OCI-LY1 (cell line): ENCODE results near the gene MED15.

Experiments used
- H2AFZ ChIP-seq: fragments of 200-600 bp; sonication (generic), shearing (Covaris generic); 2 replicates; pipeline ENCODE4 v1.6.0; 2014; ENCODE audit warnings: antibody characterized with exemption, mild to moderate bottlenecking, low read length
- H3F3A ChIP-seq: fragments of 200-600 bp; sonication (generic), shearing (Covaris generic); 2 replicates; pipeline ENCODE4 v1.6.0; 2014; ENCODE audit warnings: mild to moderate bottlenecking, antibody characterized with exemption, low read length, moderate library complexity; ENCODE audit not compliant: insufficient read depth
- H3K27ac ChIP-seq: fragments of 200-600 bp; sonication (generic); 2 replicates; pipeline ENCODE4 v1.5.1; 2014; ENCODE audit warnings: low read length, mixed run types, mild to moderate bottlenecking, low read depth; ENCODE audit not compliant: poor library complexity, severe bottlenecking
- H3K27me3 ChIP-seq: fragments of 200-600 bp; sonication (generic); 2 replicates; pipeline ENCODE4 v1.6.0; 2014; ENCODE audit warnings: antibody characterized with exemption, mild to moderate bottlenecking, low read length, moderate library complexity; ENCODE audit not compliant: insufficient read depth
- H3K36me3 ChIP-seq: fragments of 200-600 bp; sonication (generic); 2 replicates; pipeline ENCODE4 v1.6.1; 2014; ENCODE audit warnings: mild to moderate bottlenecking, antibody characterized with exemption, low read length, moderate library complexity, mixed read lengths; ENCODE audit not compliant: insufficient read depth
- H3K4me1 ChIP-seq: fragments of 200-600 bp; sonication (generic); 2 replicates; pipeline ENCODE4 v1.5.1; 2014; ENCODE audit warnings: mild to moderate bottlenecking, low read length, moderate library complexity; ENCODE audit not compliant: insufficient read depth, severe bottlenecking
- H3K4me2 ChIP-seq: fragments of 200-600 bp; sonication (generic), shearing (Covaris generic); 2 replicates; pipeline ENCODE4 v1.6.1; 2014; ENCODE audit warnings: low read length
- H3K4me3 ChIP-seq: fragments of 200-600 bp; sonication (generic); 2 replicates; pipeline ENCODE4 v1.5.1; 2014; ENCODE audit warnings: low read length, low read depth, mild to moderate bottlenecking, mixed read lengths; ENCODE audit not compliant: poor library complexity, severe bottlenecking
- H3K79me2 ChIP-seq: fragments of 200-600 bp; shearing (Covaris generic); 2 replicates; pipeline ENCODE4 v1.6.1; 2016; ENCODE audit warnings: mixed run types, low read length, mixed read lengths; ENCODE audit not compliant: insufficient read depth
- H3K9ac ChIP-seq: fragments of 200-600 bp; sonication (generic), shearing (Covaris generic); 2 replicates; pipeline ENCODE4 v1.6.1; 2014; ENCODE audit warnings: mild to moderate bottlenecking, low read length, mixed read lengths
- H3K9me2 ChIP-seq: fragments of 200-600 bp; sonication (generic), shearing (Covaris generic); 2 replicates; pipeline ENCODE4 v1.6.1; 2014; ENCODE audit warnings: low read depth, mild to moderate bottlenecking, low read length, mixed read lengths
- H3K9me3 ChIP-seq: fragments of 200-600 bp; shearing (Covaris generic); 2 replicates; pipeline ENCODE4 v1.6.1; 2014; ENCODE audit warnings: low read length, mixed read lengths
- H4K20me1 ChIP-seq: fragments of 200-600 bp; sonication (generic), shearing (Covaris generic); 2 replicates; pipeline ENCODE4 v1.6.0; 2016; ENCODE audit warnings: mild to moderate bottlenecking, low read length; ENCODE audit not compliant: insufficient read depth
- CTCF ChIP-seq: fragments of 200-600 bp; sonication (generic), shearing (Covaris generic); IDR thresholded peaks from 2 replicates; pipeline ENCODE4 v1.5.1; 2017; ENCODE audit warnings: mild to moderate bottlenecking, antibody characterized with exemption, low read length, moderate library complexity, mixed read lengths
- EZH2 ChIP-seq: fragments of 200-600 bp; sonication (generic), shearing (Covaris generic); IDR thresholded peaks from 2 replicates; pipeline ENCODE4 v1.8.0; 2017; ENCODE audit warnings: borderline replicate concordance, mixed run types, mild to moderate bottlenecking, antibody characterized with exemption, low read length, moderate library complexity, mixed read lengths

MED15 gene

GRCh38 chr22:20572132-20572802, 64.9 kb downstream of the MED15 start:
- H3K27ac ChIP-seq: no peak overlapping the region
- no peak overlapping the region for H3K4me2 ChIP-seq
- no peaks in the 10 kb centered on the region for H3K9me2 ChIP-seq
- no peaks in the 10 kb centered on the region for H3K79me2 ChIP-seq
- TF ChIP-seq CTCF: no peak
- no peak for TF ChIP-seq EZH2
- no peaks in the 10 kb centered on the region for H3K27me3 ChIP-seq
- H3F3A ChIP-seq: no peaks in the 10 kb centered on the region
- no peaks in the 10 kb centered on the region for H4K20me1 ChIP-seq
- no peak overlapping the region for H2AFZ ChIP-seq
- peaks cover 80% of the 10 kb centered on the region for H3K36me3 ChIP-seq
- H3K4me3 ChIP-seq: no peak overlapping the region
- H3K9me3 ChIP-seq: no peaks in the 10 kb centered on the region
- H3K9ac ChIP-seq: no peak overlapping the region
- H3K4me1 ChIP-seq: peaks cover 3% of the 10 kb centered on the region

GRCh38 chr22:20573176-20573832, 65.9 kb downstream of the MED15 start:
- H3K9me2 ChIP-seq: no peaks in the 10 kb centered on the region
- H2AFZ ChIP-seq: no peak overlapping the region
- H3K4me2 ChIP-seq: no peak overlapping the region
- no peak overlapping the region for H3K9ac ChIP-seq
- no peak for TF ChIP-seq EZH2
- H3K79me2 ChIP-seq: no peaks in the 10 kb centered on the region
- H3F3A ChIP-seq: no peaks in the 10 kb centered on the region
- no peaks in the 10 kb centered on the region for H3K27me3 ChIP-seq
- no peaks in the 10 kb centered on the region for H4K20me1 ChIP-seq
- no peaks in the 10 kb centered on the region for H3K9me3 ChIP-seq
- H3K4me3 ChIP-seq: no peak overlapping the region
- no peak overlapping the region for H3K27ac ChIP-seq
- peaks cover 79% of the 10 kb centered on the region for H3K36me3 ChIP-seq
- peaks cover 3% of the 10 kb centered on the region for H3K4me1 ChIP-seq

- Histone ChIP-seq H3K4me1 (no peaks in the 10 kb centered on the region), H3K27me3 (no peaks in the 10 kb centered on the region), H3K79me2 (no peaks in the 10 kb centered on the region), H3K9me3 (no peaks in the 10 kb centered on the region), H3K9ac (no peak overlapping the region), H2AFZ (no peak overlapping the region), H3K27ac (no peak overlapping the region), H3K36me3 (peaks cover 78% of the 10 kb centered on the region), H3K9me2 (no peaks in the 10 kb centered on the region), H3F3A (no peaks in the 10 kb centered on the region), H3K4me2 (no peak overlapping the region), H3K4me3 (no peak overlapping the region), H4K20me1 (no peaks in the 10 kb centered on the region)
- TF ChIP-seq EZH2 (no peak), CTCF (no peak)
Measured at GRCh38 chr22:20573833-20574615, 66.6 kb downstream of the MED15 start.
